ENCODE results near the gene STAC. TPM values are rescaled to one million over a fixed set of nuclear protein-coding genes. Genes with fewer than 3 reads are reported as not detected.
"Not testable (repeated sequence)": the region's sequence is repeated elsewhere in the genome, so short reads cannot be mapped to it uniquely, and the experiment has no call there.

STAC gene
- polyA plus RNA-seq, 1 experiment = 1.5 TPM

DNA sequence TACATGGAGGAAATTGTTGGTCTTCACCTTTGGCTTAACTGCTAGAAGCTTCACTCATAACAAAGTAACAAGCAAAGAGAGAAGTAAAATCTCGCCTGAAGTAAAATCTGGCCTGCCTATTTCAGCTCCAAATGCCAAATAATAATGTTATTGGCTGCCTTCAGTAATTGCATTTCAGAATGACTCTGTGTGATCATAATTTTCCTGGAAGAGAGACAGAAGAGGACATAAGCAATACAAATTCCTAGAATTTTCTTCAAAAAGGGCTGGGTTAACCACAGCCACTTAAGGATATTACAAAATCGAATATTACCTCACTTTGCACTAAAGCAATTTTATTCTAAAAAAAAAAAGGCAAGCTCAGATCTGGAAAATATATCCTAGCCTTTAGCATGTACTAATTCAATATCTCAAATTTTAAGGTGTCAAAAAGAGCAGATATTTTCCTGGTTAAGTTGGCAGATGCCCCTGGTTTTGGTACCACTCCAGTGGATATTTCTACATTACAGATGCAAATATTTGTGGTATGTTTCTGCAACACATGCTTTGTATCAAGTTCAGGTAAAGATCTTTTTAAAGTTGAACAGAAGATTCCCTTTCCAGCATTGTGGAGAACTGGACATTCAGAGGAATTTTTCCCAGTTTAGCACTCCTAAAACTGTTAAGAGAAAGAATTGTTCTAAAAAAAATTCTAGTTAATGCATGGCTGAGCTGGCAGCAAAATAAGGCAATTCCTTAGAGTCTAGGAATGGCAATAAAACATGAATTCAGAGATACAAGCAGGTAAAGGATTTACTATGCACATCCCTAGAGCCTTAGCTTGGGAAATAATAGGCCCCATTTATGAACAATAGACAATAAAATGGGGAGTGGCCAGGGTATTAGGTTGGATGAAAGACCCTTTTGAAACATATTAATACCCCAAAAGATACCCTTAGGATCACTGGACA is 116.7 kb downstream of the STAC start:
- Histone ChIP-seq H3K4me3 (ENCODE audit: low read depth, low read length) (no peak overlapping the region), H3K9me3 (ENCODE audit: control insufficient read depth, insufficient read depth, low read length) (no peaks in the 10 kb centered on the region), H3K27ac (ENCODE audit: low read depth, low read length) (no peak overlapping the region), H3K27me3 (ENCODE audit: control insufficient read depth, insufficient read depth, low read length) (no peaks in the 10 kb centered on the region)
- POLR2A ChIA-PET = no interaction called here
- CTCF ChIA-PET = no interaction called here
- DNase-seq (ENCODE audit: low read depth, low spot score) = no peak
- TF ChIP-seq, protein P1, sequence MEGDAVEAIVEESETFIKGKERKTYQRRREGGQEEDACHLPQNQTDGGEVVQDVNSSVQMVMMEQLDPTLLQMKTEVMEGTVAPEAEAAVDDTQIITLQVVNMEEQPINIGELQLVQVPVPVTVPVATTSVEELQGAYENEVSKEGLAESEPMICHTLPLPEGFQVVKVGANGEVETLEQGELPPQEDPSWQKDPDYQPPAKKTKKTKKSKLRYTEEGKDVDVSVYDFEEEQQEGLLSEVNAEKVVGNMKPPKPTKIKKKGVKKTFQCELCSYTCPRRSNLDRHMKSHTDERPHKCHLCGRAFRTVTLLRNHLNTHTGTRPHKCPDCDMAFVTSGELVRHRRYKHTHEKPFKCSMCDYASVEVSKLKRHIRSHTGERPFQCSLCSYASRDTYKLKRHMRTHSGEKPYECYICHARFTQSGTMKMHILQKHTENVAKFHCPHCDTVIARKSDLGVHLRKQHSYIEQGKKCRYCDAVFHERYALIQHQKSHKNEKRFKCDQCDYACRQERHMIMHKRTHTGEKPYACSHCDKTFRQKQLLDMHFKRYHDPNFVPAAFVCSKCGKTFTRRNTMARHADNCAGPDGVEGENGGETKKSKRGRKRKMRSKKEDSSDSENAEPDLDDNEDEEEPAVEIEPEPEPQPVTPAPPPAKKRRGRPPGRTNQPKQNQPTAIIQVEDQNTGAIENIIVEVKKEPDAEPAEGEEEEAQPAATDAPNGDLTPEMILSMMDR (IDR thresholded peaks at IDR 0.05; ENCODE audit: low read depth, low read length) = no peak

- H3K27me3 ChIP-seq (ENCODE audit: control insufficient read depth, insufficient read depth, low read length); H3K4me3 ChIP-seq (ENCODE audit: low read depth, low read length); DNase-seq (ENCODE audit: low read depth, low spot score); CTCF ChIA-PET; POLR2A ChIA-PET; H3K9me3 ChIP-seq (ENCODE audit: control insufficient read depth, insufficient read depth, low read length); H3K27ac ChIP-seq (ENCODE audit: low read depth, low read length): not testable (repeated sequence)
Observed at GRCh38 chr3:36500053-36500452, 119.7 kb downstream of the STAC start.

- no peaks in the 10 kb centered on the region for H3K9me3 ChIP-seq (ENCODE audit: control insufficient read depth, insufficient read depth, low read length)
- no peak for DNase-seq (ENCODE audit: low read depth, low spot score)
- ChIA-PET CTCF (interaction anchor here (0.6 kb wide), 1 partner anchor 249 kb away, joined by 3 read pairs; no protein-coding TSS in a partner anchor), POLR2A (no interaction called here)
- no peak overlapping the region for H3K27ac ChIP-seq (ENCODE audit: low read depth, low read length)
- no peaks in the 10 kb centered on the region for H3K27me3 ChIP-seq (ENCODE audit: control insufficient read depth, insufficient read depth, low read length)
- H3K4me3 ChIP-seq (ENCODE audit: low read depth, low read length) = no peak overlapping the region
- TF ChIP-seq, protein P1 (IDR thresholded peaks at IDR 0.05; ENCODE audit: low read depth, low read length) = no peak
Observed at GRCh38 chr3:36501616-36502015, 121.3 kb downstream of the STAC start.

DNA sequence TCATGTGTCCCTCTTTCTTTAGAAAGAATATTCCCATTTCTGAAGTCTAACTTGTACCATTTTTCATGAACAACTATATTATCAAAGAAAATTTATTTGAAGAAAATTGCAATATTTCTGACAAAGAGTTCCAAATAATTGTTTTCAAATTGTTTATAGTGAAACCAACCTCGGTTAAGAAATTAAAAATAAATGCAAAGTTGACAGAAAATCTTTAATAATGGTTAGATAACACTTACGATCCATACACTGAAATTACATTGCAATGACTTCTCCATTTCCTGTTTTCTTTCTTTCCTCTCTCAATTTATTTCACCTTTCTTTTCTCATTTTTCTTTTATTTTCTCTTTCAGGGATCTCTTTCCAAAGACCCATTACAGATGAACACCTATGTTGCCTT is 125.1 kb downstream of the STAC start:
- CTCF ChIA-PET = no interaction called here
- no peak for DNase-seq (ENCODE audit: low read depth, low spot score)
- TF ChIP-seq, protein P1 (IDR thresholded peaks at IDR 0.05; ENCODE audit: low read depth, low read length) = no peak
- Histone ChIP-seq H3K27ac (ENCODE audit: low read depth, low read length) (no peak overlapping the region), H3K27me3 (ENCODE audit: control insufficient read depth, insufficient read depth, low read length) (no peaks in the 10 kb centered on the region), H3K4me3 (ENCODE audit: low read depth, low read length) (no peak overlapping the region), H3K9me3 (ENCODE audit: control insufficient read depth, insufficient read depth, low read length) (no peaks in the 10 kb centered on the region)
- POLR2A ChIA-PET = no interaction called here

DNA sequence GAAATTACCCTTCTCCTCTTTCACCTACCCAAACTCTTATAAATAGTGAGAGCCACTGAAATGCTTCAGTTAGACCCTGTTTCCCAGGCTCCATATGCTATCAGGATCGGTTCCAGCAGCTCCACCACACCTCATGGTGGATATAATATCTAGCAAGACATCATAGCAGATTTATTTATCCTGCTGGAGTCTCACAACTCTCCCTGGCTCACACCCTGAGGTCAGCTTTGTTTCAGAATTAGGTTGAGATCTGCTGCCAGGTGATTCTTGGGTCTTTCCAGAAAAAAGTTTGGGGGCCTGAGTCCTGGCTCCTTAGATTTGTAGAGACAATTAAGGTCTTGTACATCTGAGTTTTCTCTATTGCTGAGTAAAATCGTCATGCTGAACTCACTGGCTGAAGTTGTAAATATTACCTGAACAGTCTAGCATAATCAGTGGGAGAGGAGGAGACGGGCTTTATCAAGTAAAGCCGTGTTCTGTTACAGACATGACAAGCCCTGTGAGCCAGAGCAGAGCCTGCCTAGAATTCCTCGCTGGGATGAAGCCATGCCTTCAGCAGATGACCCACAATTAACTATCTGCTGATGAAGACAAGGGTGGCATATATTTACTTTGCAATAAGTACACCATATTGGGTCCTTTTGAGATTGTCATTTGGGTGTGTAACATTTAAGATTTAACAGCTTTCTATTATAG is 131.6 kb downstream of the STAC start:
- no peak overlapping the region for H3K4me3 ChIP-seq (ENCODE audit: low read depth, low read length)
- H3K27me3 ChIP-seq (ENCODE audit: control insufficient read depth, insufficient read depth, low read length) = no peaks in the 10 kb centered on the region
- H3K27ac ChIP-seq (ENCODE audit: low read depth, low read length) = no peak overlapping the region
- ChIA-PET POLR2A (interaction anchor here (0.7 kb wide), 1 partner anchor 58 kb away, joined by 3 read pairs; no protein-coding TSS in a partner anchor), CTCF (no interaction called here)
- no peaks in the 10 kb centered on the region for H3K9me3 ChIP-seq (ENCODE audit: control insufficient read depth, insufficient read depth, low read length)
- TF ChIP-seq, protein P1 (IDR thresholded peaks at IDR 0.05; ENCODE audit: low read depth, low read length) = no peak
- no peak for DNase-seq (ENCODE audit: low read depth, low spot score)

All from AG04450 (cell line).